GM23248 (cell line): ENCODE results near the gene WBP2.

Source experiments
- EZH2 ChIP-seq: fragments of 200-600 bp; sonication (generic); IDR thresholded peaks from 2 replicates; pipeline ENCODE4 v1.6.1; 2018; ENCODE audit warnings: antibody characterized with exemption, mild to moderate bottlenecking; ENCODE audit not compliant: insufficient read depth, poor library complexity, severe bottlenecking
- EZH2phosphoT487 ChIP-seq: fragments of 200-600 bp; sonication (generic); IDR thresholded peaks from 2 replicates; pipeline ENCODE4 v1.6.1; 2018; ENCODE audit warnings: antibody characterized with exemption, moderate library complexity, mild to moderate bottlenecking, low read depth; ENCODE audit not compliant: insufficient read depth

DNA sequence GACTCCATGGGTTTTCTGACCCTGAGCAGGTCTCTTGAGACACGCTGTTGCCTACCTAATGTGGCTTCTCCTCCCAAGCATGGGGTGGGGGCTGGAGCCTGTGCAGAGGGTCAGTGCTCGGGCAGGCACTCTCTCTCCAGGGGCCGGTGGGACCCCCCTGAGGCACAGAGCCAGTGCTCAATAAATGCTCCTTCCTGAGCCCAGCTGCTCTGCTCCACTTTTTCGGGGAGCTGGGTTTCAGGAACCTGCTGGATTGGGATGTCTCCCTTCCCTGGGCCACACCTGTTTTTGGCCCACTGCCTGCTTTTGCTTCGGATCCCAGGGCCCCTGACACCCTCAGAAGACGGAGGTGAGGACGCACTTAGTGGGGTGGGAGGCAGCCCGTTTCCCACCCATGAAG is 42.9 kb upstream of the WBP2 start:
- TF ChIP-seq EZH2 (no peak), EZH2phosphoT487 (no peak)
